ENCODE results near the gene OST4. TPM values are rescaled to one million over a fixed set of nuclear protein-coding genes. Genes with fewer than 3 reads are reported as not detected.

OST4 gene
- total RNA-seq, 1 donor from 2014 or later, result 395 TPM

Other genes with a start within 250 kb of the OST4 start
- gene DPYSL5, start 223.5 kb downstream of the OST4 start, total RNA-seq, result 1.2 and 2.9 TPM in 2 replicates
- gene MAPRE3, start 101.0 kb downstream of the OST4 start, total RNA-seq, result 27.0 and 29.0 TPM in 2 replicates
- 93.5 and 108 TPM in 2 replicates for gene TMEM214, start 38.7 kb downstream of the OST4 start, total RNA-seq
- 19.9 and 20.7 TPM in 2 replicates for gene AGBL5, start 20.0 kb downstream of the OST4 start, total RNA-seq
- 0.95 and 1.2 TPM in 2 replicates for gene EMILIN1, start 7.0 kb upstream of the OST4 start, total RNA-seq
- 0.94 and 0.95 TPM in 2 replicates for gene KHK, start 15.1 kb upstream of the OST4 start, total RNA-seq
- gene CGREF1, start 47.5 kb upstream of the OST4 start, total RNA-seq, result 1.8 and 3.0 TPM in 2 replicates
- not detected in 2 replicates for gene ABHD1, start 52.2 kb upstream of the OST4 start, total RNA-seq
- 48.9 and 49.2 TPM in 2 replicates for gene PREB, start 63.0 kb upstream of the OST4 start, total RNA-seq
- gene PRR30, start 67.8 kb upstream of the OST4 start, total RNA-seq, result not detected in 2 replicates
- gene TCF23, start 77.3 kb upstream of the OST4 start, total RNA-seq, result not detected in 2 replicates
- gene ATRAID, start 140.4 kb upstream of the OST4 start, total RNA-seq, result 62.9 and 66.9 TPM in 2 replicates
- 43.9 and 54.0 TPM in 2 replicates for gene SLC5A6, start 140.6 kb upstream of the OST4 start, total RNA-seq
- 50.7 and 51.2 TPM in 2 replicates for gene CAD, start 145.7 kb upstream of the OST4 start, total RNA-seq
- 0.16 and 0.34 TPM in 2 replicates for gene SLC30A3, start 191.4 kb upstream of the OST4 start, total RNA-seq
- gene DNAJC5G, start 203.8 kb upstream of the OST4 start, total RNA-seq, result not detected in 2 replicates
- gene TRIM54, start 210.8 kb upstream of the OST4 start, total RNA-seq, result not detected in 2 replicates
- gene UCN, start 236.8 kb upstream of the OST4 start, total RNA-seq, result 1.1 and 1.5 TPM in 2 replicates

All from astrocyte (in vitro differentiated cells and primary cell).